Measurements from ENCODE around the gene FDXR. TPM values are rescaled to one million over a fixed set of nuclear protein-coding genes. Genes with fewer than 3 reads are reported as not detected.

Gene FDXR
- total and polyA plus RNA-seq, 9 of the 15 experiments (the other 6 are each of a cell fraction or from before 2014, with no cell fraction given): 0.89 to 70.7 (median 30.9) TPM

- TF ChIP-seq ARID3B (CRISPR knock-in tag; IDR thresholded peaks at IDR 0.05; ENCODE audit: borderline replicate concordance) (no peak), ZNF740 (CRISPR knock-in tag; IDR thresholded peaks at IDR 0.05) (no peak), ZNF740 (tag; IDR thresholded peaks at IDR 0.05) (no peak), CCNT2 (IDR thresholded peaks at IDR 0.05; ENCODE audit: borderline replicate concordance, extremely low read depth, insufficient read length, low read depth, low read length) (no peak), NONO (IDR thresholded peaks at IDR 0.05; ENCODE audit: low read depth in 2 of 2, low read length in 1 of 2) (no peak), SMAD2 (IDR thresholded peaks at IDR 0.05; ENCODE audit: low read depth, low read length) (no peak), HCFC1 (IDR thresholded peaks at IDR 0.05; ENCODE audit: low read depth, low read length) (peak; percentile 85), ZNF785 (CRISPR knock-in tag; IDR thresholded peaks at IDR 0.05) (no peak), ELK3 (CRISPR knock-in tag; IDR thresholded peaks at IDR 0.05) (0 out of 2 replicates have a peak, but pooled peaks have one; percentile 12), ZNF436 (CRISPR knock-in tag; IDR thresholded peaks at IDR 0.05) (peak; percentile 45; the same call in 1 of the 2 replicates)
- TF ChIP-seq, protein P1, sequence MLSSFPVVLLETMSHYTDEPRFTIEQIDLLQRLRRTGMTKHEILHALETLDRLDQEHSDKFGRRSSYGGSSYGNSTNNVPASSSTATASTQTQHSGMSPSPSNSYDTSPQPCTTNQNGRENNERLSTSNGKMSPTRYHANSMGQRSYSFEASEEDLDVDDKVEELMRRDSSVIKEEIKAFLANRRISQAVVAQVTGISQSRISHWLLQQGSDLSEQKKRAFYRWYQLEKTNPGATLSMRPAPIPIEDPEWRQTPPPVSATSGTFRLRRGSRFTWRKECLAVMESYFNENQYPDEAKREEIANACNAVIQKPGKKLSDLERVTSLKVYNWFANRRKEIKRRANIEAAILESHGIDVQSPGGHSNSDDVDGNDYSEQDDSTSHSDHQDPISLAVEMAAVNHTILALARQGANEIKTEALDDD (IDR thresholded peaks at IDR 0.05): no peak
- TF ChIP-seq, protein P2, sequence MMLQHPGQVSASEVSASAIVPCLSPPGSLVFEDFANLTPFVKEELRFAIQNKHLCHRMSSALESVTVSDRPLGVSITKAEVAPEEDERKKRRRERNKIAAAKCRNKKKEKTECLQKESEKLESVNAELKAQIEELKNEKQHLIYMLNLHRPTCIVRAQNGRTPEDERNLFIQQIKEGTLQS (IDR thresholded peaks at IDR 0.05): peak; percentile 89
- TF ChIP-seq, protein P2 (CRISPR knock-in tag; conservative IDR thresholded peaks at IDR 0.05): peak; percentile 42; the same call in 1 of the 2 replicates
Measured at GRCh38 chr17:74873037-74873873, 461 bp upstream of the FDXR start (continued).
